Measurements from ENCODE around the gene AIF1L. TPM values are rescaled to one million over a fixed set of nuclear protein-coding genes. Genes with fewer than 3 reads are reported as not detected.

The AIF1L gene
- total RNA-seq, 1 experiment from 2014 or later, result 23.7 TPM

- H3K4me1 ChIP-seq (ENCODE audit: insufficient read depth, low read length), result 0 out of 2 replicates have a peak, but pooled peaks cover 6% of the 10 kb centered on the region
- POLR2A ChIA-PET (ENCODE audit: unreplicated experiment), result no interaction called here
- DNase-seq (no peak), ATAC-seq (no peak)
- no peaks in the 10 kb centered on the region for H3K36me3 ChIP-seq (ENCODE audit: low read depth, low read length)
- H3K27me3 ChIP-seq (ENCODE audit: low read length), result no peaks in the 10 kb centered on the region
- no peaks in the 10 kb centered on the region for H3K79me2 ChIP-seq (ENCODE audit: low read length)
- H3K4me2 ChIP-seq (ENCODE audit: low read length), result no peak overlapping the region
- intact Hi-C loops (cut with micrococcal nuclease), result no loop called here
- H2AFZ ChIP-seq (ENCODE audit: low read length), result no peak overlapping the region
- CTCF ChIA-PET, result no interaction called here
- no peak for TF ChIP-seq EZH2phosphoT487 (IDR thresholded peaks at IDR 0.05; ENCODE audit: borderline replicate concordance, low read length)
- no peak for TF ChIP-seq EZH2 (IDR thresholded peaks at IDR 0.05; ENCODE audit: low read length, unreplicated experiment)
- TF ChIP-seq CTCF (conservative IDR thresholded peaks at IDR 0.05; ENCODE audit: low read depth, low read length), result no peak
- H4K20me1 ChIP-seq (ENCODE audit: low read length), result no peaks in the 10 kb centered on the region
- H3K4me3 ChIP-seq (ENCODE audit: low read length), result no peak overlapping the region
- H3K27ac ChIP-seq (ENCODE audit: low read length), result no peak overlapping the region
- no TSS peak for BruUV-seq (replicated peaks)
- no peaks in the 10 kb centered on the region for H3K9me2 ChIP-seq (replicated peaks; ENCODE audit: low read length)
- H3F3A ChIP-seq (ENCODE audit: low read length, unreplicated experiment), result no peaks in the 10 kb centered on the region
- no peak overlapping the region for H3K9ac ChIP-seq (ENCODE audit: low read length)
- H3K9me3 ChIP-seq (ENCODE audit: low read length), result no peaks in the 10 kb centered on the region
Measured at GRCh38 chr9:131100445-131100844, 4.1 kb downstream of the AIF1L start.

GRCh38 chr9:131101207-131101964, 5.1 kb downstream of the AIF1L start:
- intact Hi-C loops (cut with micrococcal nuclease), result no loop called here
- Histone ChIP-seq H3K36me3 (ENCODE audit: low read depth, low read length) (no peaks in the 10 kb centered on the region), H3K9ac (ENCODE audit: low read length) (no peak overlapping the region), H3K27ac (ENCODE audit: low read length) (no peak overlapping the region), H3K4me3 (ENCODE audit: low read length) (no peak overlapping the region), H3K27me3 (ENCODE audit: low read length) (no peaks in the 10 kb centered on the region), H3K9me2 (replicated peaks; ENCODE audit: low read length) (no peaks in the 10 kb centered on the region), H3K9me3 (ENCODE audit: low read length) (no peaks in the 10 kb centered on the region), H3F3A (ENCODE audit: low read length, unreplicated experiment) (no peaks in the 10 kb centered on the region), H3K79me2 (ENCODE audit: low read length) (no peaks in the 10 kb centered on the region), H4K20me1 (ENCODE audit: low read length) (no peaks in the 10 kb centered on the region), H3K4me1 (ENCODE audit: insufficient read depth, low read length) (0 out of 2 replicates have a peak, but pooled peaks cover 6% of the 10 kb centered on the region), H3K4me2 (ENCODE audit: low read length) (no peak overlapping the region), H2AFZ (ENCODE audit: low read length) (no peak overlapping the region)
- BruUV-seq (replicated peaks), result no TSS peak
- ATAC-seq, result no peak
- no peak for TF ChIP-seq CTCF (conservative IDR thresholded peaks at IDR 0.05; ENCODE audit: low read depth, low read length)
- TF ChIP-seq EZH2 (IDR thresholded peaks at IDR 0.05; ENCODE audit: low read length, unreplicated experiment), result no peak
- no peak for TF ChIP-seq EZH2phosphoT487 (IDR thresholded peaks at IDR 0.05; ENCODE audit: borderline replicate concordance, low read length)
- ChIA-PET CTCF (no interaction called here), POLR2A (ENCODE audit: unreplicated experiment) (no interaction called here)
- DNase-seq, result no peak

GRCh38 chr9:131103024-131103423, 6.7 kb downstream of the AIF1L start:
- TF ChIP-seq EZH2 (IDR thresholded peaks at IDR 0.05; ENCODE audit: low read length, unreplicated experiment) (no peak), EZH2phosphoT487 (IDR thresholded peaks at IDR 0.05; ENCODE audit: borderline replicate concordance, low read length) (no peak), CTCF (conservative IDR thresholded peaks at IDR 0.05; ENCODE audit: low read depth, low read length) (no peak)
- intact Hi-C loops (cut with micrococcal nuclease), result no loop called here
- Histone ChIP-seq H3F3A (ENCODE audit: low read length, unreplicated experiment) (no peaks in the 10 kb centered on the region), H3K9ac (ENCODE audit: low read length) (no peak overlapping the region), H3K4me1 (ENCODE audit: insufficient read depth, low read length) (no peaks in the 10 kb centered on the region), H3K9me2 (replicated peaks; ENCODE audit: low read length) (no peaks in the 10 kb centered on the region), H3K36me3 (ENCODE audit: low read depth, low read length) (no peaks in the 10 kb centered on the region), H3K27me3 (ENCODE audit: low read length) (no peaks in the 10 kb centered on the region), H3K27ac (ENCODE audit: low read length) (no peak overlapping the region), H3K4me2 (ENCODE audit: low read length) (no peak overlapping the region), H3K9me3 (ENCODE audit: low read length) (no peaks in the 10 kb centered on the region), H3K4me3 (ENCODE audit: low read length) (no peak overlapping the region), H2AFZ (ENCODE audit: low read length) (no peak overlapping the region), H3K79me2 (ENCODE audit: low read length) (no peaks in the 10 kb centered on the region), H4K20me1 (ENCODE audit: low read length) (no peaks in the 10 kb centered on the region)
- BruUV-seq (replicated peaks), result no TSS peak
- POLR2A ChIA-PET (ENCODE audit: unreplicated experiment), result no interaction called here
- CTCF ChIA-PET, result no interaction called here
- no peak for ATAC-seq
- no peak for DNase-seq

All from PC-3 (cell line).